Measurements from ENCODE around the gene PITRM1.

Gene PITRM1

DNA sequence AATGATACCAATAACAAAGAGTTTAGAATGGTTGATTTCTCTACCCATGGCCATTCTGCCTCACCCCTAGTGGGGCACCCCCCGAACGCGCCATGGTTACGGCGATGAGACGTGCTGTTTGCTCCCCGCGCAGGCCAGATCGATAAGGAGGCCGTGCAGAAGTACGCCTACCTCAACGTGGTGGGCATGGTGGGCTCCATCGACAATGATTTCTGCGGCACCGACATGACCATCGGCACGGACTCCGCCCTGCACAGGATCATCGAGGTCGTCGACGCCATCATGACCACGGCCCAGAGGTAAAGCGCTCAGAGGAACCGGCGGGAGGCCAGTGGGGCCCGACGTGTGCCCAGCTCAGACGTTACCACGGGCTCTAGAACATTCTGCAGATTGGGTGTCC, 68.9 kb downstream of the PITRM1 start:
- FAIRE-seq (no peak), DNase-seq (ENCODE audit: low spot score) (no peak)

DNA sequence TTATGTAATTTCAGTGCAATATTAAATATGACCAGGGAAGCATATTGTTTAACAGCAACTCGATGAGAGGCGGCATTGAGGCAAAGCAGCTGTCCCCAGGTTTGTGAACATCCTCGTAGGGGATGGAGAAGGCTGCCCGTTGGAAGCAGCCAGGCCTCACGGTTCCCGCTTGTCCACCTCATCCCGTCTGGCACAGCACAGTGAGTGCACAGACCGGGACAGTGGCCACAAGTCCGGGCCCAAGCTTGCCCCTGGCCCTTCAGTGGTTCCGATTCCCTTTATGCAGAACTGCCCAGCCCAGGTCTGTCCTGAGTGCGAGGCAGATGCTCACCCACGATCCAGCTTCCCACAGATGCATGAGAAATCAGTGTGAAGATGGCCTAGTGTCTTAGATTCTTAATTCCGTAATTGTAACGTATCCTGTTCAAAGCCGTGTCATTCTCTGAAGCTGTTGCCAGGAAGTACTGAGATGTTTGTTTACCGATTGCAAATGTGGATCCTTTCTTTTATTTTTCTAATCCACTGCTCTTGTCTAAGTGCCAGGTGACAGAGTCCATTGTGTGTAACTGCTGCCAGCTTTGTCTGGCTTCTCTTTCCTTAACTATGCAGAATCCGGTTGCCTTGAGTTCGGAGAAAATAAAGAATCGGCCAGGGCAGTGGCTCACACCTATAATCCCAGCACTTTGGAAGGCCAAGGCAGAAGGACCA, 69.7 kb downstream of the PITRM1 start:
- no peak for DNase-seq (ENCODE audit: low spot score)
- no peak for FAIRE-seq

DNA sequence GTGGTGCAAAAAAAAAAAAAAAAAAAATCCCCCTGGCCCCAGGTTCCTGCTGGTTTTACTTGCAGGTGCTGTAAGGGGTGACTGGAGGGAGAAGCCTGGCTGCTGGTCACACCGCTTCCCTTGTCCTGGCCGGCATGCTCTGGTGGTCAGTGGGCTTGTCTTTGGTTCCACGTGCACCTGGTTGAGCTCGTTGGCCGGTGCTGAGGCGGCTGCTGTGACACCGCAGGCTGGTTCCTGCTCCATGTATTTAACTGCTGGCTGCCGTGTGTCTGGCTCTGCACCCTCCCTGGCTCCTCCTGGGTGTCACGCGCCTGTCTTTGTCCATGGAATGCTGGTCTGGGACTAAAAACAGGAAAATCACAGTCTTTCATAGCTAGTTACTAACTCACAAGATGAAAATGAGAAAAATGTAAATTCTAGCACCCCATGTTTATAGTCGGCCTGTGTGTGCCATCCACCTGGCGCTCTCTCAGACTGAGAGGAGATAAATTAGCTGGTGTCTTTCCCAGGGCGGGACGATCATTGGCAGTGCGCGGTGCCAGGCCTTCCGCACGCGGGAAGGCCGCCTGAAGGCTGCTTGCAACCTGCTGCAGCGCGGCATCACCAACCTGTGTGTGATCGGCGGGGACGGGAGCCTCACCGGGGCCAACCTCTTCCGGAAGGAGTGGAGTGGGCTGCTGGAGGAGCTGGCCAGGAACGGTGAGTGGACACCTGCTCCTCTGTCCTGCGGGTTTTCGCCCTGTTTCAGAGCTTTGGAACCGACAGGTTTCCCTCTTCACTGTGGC, 71.5 kb downstream of the PITRM1 start:
- DNase-seq (ENCODE audit: low spot score) (no peak), FAIRE-seq (no peak)

DNA sequence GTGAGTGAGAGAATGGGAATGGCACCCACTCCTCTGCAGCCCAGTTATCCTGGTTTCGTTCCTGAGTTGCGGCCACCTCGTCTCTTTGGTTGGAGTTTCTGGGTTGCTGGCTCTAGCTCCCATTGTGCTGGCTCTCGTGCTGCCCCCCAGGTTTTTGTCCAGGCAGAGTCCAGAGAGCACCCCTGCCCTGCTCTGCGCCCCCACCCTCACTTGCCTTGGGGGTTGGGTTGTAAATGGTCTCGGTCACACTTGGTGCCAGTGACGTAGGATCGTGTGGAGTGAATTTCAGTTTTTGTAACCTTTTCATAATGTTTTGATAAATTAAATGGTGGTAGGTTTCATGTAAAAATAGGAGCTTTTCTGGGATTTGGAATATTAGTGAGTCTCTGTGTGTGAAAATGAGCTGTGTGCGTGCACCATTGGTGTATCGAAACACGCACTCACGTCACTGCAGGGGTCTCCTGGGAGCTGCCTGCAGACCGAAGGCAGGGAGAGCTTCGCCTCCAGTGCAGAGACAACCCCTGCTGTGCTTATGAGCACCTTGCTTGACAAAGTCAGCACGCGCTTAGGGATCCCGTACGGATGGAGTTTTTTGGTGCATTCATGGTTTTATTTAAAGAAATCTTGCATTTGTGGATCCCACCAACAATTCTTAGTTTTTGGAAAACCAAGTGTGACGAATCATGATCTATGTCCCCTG, 72.3 kb downstream of the PITRM1 start:
- FAIRE-seq (no peak), DNase-seq (ENCODE audit: low spot score) (no peak)

DNA sequence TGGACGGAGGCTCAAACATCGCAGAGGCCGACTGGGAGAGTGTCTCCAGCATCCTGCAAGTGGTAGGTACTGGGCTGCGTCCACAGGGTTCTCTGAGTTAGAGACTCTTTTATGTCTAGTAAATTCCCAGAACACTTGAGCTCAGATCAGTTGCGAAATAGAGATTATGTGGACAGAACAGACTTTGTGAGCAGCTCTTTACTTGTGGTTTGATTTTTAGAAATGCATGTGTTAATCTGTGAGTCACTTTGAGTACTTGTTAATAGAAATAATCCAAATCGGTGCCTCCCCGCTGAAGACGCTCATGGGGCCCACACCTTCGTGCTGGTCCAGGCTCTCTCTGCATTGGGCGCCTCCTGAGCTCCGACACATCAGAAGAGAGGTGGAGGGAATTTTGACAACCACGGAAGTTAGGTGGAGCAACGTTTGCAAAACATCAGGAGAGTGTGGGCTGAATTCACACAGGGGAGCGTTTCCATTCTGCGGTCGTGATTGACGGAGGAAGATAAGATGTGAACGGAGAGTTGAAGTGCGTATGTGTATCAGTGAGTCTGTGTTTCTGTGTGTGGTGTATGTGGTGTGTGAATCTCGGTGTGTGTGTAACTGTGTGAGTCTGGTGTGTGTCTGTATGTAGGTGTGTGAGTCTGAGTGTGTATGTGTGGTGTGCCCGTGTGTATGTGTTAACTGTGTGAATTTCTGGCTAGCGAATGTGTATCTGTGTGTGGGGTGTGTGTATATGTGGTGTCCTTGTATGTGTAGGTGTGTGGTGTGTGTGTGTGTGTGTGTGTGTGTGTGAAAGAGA, 73.1 kb downstream of the PITRM1 start:
- DNase-seq (ENCODE audit: low spot score): no peak
- FAIRE-seq: no peak

DNA sequence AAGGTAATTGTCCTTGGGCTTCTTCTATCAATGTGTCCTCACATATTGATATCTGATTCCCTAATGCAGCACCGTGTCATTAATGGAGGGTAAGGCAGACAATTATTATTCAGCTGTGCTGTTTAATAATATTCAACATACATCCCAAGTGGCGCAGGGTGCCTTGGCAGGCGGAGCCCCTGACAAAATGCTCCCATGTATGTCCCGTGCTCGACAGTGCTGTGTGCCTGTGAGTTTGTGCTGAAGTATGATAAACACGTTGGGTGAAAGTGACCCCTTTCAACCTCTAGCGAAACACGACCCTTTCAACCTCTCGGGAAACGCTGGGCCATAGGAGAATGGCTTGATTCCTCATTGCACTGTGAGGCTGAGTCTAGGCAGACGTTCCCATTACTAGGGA, 73.9 kb downstream of the PITRM1 start:
- DNase-seq (ENCODE audit: low spot score) (no peak), FAIRE-seq (no peak)

DNA sequence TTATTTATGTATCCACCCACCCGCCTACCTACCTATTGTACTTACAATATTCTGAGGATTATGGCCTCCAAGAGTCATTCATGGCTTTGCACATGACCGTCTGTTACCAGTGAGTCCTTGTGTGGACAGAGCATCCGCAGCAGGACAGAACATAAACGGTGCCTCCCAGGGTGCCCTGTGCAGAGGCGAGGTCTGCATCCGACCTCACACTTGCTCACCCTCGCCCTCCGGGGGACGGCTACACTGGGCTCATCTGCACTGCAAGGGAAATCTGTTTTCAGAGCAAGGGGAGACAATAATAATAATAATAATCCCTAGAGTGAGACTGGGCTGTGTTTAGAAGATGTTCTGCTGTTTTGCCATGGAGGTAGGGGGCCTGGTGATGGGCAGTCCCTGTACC, 75.4 kb downstream of the PITRM1 start:
- no peak for FAIRE-seq
- no peak for DNase-seq (ENCODE audit: low spot score)

DNA sequence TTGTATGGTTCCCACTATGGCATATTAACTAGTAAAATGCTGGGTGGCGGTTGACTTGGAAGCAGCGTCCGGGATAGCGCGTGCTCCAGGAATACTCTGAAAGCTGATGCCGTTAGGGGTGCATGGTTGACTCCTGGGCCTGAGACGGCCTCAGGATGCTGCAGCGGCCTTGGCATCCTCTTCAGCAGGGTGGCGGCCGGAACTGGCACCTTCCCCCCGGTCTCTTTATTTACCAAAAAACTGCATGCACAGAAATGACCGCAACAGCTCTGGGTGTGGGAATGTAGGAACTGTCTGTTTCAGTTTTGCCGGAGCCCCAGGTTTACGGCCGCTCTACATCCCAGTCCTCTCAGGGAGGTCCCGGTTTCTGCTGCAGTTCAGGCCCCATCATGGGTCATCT, 76.4 kb downstream of the PITRM1 start:
- no peak for FAIRE-seq
- no peak for DNase-seq (ENCODE audit: low spot score)

DNA sequence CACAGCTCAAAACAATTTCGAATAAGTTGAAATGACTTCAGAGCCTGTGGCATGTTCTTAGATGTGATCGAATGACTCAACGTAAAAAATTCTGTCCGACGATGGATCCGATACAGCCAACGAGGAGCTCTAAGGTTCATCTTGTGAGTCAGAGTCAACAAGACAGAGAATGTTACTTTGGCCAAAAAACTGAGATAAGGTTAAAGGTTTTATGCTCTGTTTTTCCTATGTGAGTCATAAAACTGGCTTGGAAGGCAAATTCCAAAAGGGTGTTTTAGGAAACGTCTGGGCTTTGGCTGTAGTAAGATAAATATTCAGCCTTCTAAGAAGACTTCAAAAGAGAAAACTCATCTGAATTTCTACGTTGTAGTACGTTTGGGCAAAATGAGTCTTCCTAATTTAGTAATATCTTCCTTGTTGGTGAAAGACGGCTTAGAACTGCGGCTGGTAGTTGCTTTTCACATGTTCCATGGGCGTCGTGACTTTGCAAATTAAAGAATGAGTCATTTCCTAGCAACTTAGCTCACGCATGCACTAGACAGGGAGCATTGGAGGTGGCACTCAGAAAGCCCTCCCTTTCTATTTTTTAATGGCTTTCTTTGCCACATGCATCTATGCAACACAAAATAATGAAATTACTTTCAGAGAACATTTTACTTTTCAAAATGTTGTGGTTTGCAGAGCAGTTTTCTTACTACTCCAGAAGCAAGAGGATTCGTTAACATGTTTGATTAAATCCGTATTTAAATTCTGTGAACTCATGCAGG, 77.0 kb downstream of the PITRM1 start:
- DNase-seq (ENCODE audit: low spot score): peak; percentile 47
- no peak for FAIRE-seq

DNA sequence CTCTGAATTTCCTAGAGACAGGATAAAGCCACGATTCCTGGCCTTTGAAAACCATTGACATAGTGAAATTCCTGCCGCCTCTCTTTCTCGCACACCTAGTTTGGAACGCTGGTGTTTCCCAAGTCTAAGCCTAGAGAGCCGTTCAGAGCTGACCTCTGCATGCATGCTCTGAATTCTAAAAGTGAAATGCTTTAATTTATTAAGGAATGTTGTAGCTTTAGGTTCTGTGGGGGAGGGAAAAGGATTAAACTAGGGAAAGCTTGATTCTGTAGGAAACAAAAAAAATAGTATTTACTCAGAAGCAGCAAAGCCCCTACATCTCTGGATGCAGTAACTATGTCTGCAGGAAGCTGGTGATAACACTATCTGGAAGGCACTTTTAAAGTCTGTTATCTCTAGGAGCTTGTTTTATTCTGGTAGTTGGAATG, 78.0 kb downstream of the PITRM1 start:
- DNase-seq (ENCODE audit: low spot score): no peak
- FAIRE-seq: no peak

DNA sequence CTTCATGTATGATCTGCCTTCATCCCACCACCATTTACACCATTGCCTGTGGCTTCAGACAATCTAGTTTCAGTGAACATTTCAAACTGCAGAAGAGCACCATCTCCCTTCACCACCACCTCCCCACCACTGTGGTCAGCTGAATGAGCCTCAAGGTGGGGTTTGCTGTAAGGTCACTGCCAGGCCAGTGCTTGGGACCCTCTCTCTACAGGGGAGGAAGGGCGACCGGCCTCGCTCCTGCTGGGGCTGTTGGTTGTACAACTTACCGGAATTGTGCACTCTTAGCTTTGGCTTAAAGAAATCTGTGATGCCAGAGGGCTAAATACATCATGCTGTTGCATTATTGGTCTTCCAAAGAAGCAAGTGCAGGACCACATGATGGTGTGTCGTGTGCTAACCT, 78.6 kb downstream of the PITRM1 start:
- no peak for FAIRE-seq
- DNase-seq (ENCODE audit: low spot score): no peak

DNA sequence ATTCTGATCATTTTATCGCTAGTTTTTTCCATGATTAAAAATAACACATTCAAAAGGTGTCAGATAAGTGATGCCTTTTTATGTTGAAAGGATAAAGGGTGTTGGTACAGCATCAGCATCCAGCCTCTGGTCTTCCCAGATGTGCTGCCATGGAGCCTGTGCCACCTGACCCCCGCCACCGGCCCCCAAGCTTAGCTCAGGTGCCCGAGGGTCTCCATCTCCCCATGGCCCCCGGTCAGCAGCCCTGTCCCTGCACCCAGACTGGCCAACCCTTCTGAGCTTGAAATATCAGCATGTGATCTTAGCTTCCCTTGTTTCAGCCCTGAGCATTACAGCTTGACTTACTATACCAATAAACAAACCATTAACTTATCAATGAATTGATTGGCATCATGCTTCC, 80.7 kb downstream of the PITRM1 start:
- FAIRE-seq: no peak
- DNase-seq (ENCODE audit: low spot score): no peak

DNA sequence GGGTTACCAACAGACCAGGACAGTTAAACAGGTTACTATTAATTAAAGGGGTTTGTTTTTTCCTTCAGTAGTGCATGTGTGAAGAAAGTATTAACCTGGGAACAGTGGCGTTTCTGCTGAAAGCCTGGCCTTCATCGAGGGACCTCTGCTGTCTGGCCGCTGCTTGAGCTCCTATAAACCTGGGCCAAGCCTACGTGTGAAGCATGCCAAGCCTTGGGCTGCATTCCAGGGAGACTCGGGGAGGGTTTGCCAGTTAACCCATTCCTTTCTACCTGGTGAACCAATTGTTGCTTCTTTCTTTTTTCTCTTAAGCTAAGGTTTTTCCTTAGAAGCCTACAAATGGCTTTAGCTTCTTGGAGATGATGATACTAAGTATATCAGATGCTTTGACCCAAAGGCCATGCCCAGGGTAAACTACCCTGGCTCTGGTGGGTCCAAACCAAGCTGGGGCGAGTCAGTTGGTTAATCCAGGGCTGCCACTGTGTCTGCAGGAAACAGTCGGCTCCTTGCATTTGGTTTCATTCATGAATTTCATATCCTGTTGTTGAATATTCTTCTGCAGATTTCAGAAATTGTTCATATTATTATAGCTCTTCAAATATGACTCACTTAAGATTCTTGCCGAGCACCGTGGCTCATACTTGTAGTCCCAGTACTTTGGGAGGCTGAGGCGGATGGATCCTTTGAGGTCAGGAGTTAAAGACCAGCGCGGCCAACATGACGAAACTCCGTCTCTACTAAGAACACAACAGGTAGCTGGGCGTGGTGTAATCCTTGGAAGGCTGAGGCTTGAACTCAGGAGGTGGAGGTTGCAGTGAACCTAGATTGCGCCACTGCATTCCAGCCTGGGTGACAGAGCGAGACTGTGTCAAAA, 81.4 kb downstream of the PITRM1 start:
- no peak for FAIRE-seq

DNA sequence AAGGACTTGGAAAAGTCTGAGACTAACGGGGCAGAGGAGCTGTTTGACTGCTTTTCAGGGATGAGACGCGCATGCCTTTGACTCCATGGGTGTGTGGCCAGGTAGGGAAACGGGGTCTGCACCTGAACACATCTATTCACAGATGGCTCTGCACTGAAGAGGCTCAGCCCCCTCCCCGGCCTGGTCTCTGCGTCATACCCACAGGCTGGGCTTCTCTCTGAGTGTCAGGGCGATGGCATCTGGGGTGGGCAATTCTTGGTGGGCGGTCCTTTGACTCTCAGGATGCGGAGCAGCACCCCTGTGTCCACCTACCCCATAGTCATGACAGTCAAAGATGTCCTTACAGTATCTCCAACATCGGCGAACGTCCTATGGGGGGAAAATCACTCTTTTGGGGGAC, 82.2 kb downstream of the PITRM1 start:
- FAIRE-seq (no peak), DNase-seq (ENCODE audit: low spot score) (no peak)

More for the DNA sequence above, 81.4 kb downstream of the PITRM1 start:
- DNase-seq (ENCODE audit: low spot score): peak; percentile 50
